Middle frontal gyrus (tissue), 1 donor: Measurements from ENCODE around the gene TMEM240.
A peak's percentile ranks its signal among the peaks of the same experiment; 100 is the strongest.
"Not testable (repeated sequence)": the region's sequence is repeated elsewhere in the genome, so short reads cannot be mapped to it uniquely, and the experiment has no call there.

Experiments used
- DNase-seq: peaks from one replicate; pipeline ENCODE4 v3.0.0-alpha.2; 2015; ENCODE audit warnings: low spot score; ENCODE audit errors: extremely low spot score

Gene TMEM240

GRCh38 chr1:1524750-1525383 lies 15.6 kb downstream of the TMEM240 start:
- not testable (repeated sequence) for DNase-seq

- DNase-seq = not testable (repeated sequence)
These were observed 16.8 kb downstream of the TMEM240 start for GRCh38 chr1:1523651-1524050.

- DNase-seq = not testable (repeated sequence)
These were observed 17.2 kb downstream of the TMEM240 start for GRCh38 chr1:1523226-1523625.

GRCh38 chr1:1522536-1522935 lies 17.9 kb downstream of the TMEM240 start:
- not testable (repeated sequence) for DNase-seq

- no peak for DNase-seq
These were observed 19.1 kb downstream of the TMEM240 start for GRCh38 chr1:1521331-1521730.

GRCh38 chr1:1519805-1520505 lies 20.5 kb downstream of the TMEM240 start:
- DNase-seq = not testable (repeated sequence)

GRCh38 chr1:1518621-1519007 lies 21.8 kb downstream of the TMEM240 start:
- not testable (repeated sequence) for DNase-seq

- DNase-seq = no peak
These were observed 22.3 kb downstream of the TMEM240 start for GRCh38 chr1:1517973-1518620.

GRCh38 chr1:1516923-1517322 lies 23.5 kb downstream of the TMEM240 start:
- not testable (repeated sequence) for DNase-seq

- not testable (repeated sequence) for DNase-seq
These were observed 26.0 kb downstream of the TMEM240 start for GRCh38 chr1:1514376-1514775.

GRCh38 chr1:1513675-1514074 lies 26.7 kb downstream of the TMEM240 start:
- DNase-seq = not testable (repeated sequence)

- DNase-seq = not testable (repeated sequence)
These were observed 28.0 kb downstream of the TMEM240 start for GRCh38 chr1:1512425-1512824.

GRCh38 chr1:1511533-1512285 lies 28.7 kb downstream of the TMEM240 start, which contains the start of gene ATAD3A:
Gene ATAD3A (plus strand): TSS chr1:1512162. CDS start chr1:1512269, 107 bp downstream.
- DNase-seq = peak; percentile 95

GRCh38 chr1:1510912-1511532 lies 29.4 kb downstream of the TMEM240 start:
- no peak for DNase-seq

- DNase-seq = not testable (repeated sequence)
These were observed 31.0 kb downstream of the TMEM240 start for GRCh38 chr1:1509465-1509850.

GRCh38 chr1:1508775-1509464 lies 31.5 kb downstream of the TMEM240 start:
- DNase-seq = not testable (repeated sequence)

- no peak for DNase-seq
These were observed 33.1 kb downstream of the TMEM240 start for GRCh38 chr1:1507305-1507704.

- DNase-seq = not testable (repeated sequence)
These were observed 34.6 kb downstream of the TMEM240 start for GRCh38 chr1:1505801-1506200.

- not testable (repeated sequence) for DNase-seq
These were observed 35.0 kb downstream of the TMEM240 start for GRCh38 chr1:1505366-1505798.

GRCh38 chr1:1504777-1505365 lies 35.6 kb downstream of the TMEM240 start:
- DNase-seq = not testable (repeated sequence)
